Transverse colon (tissue), 3 donors: ENCODE data around the gene CHIA.
"Not testable (repeated sequence)": the region's sequence is repeated elsewhere in the genome, so short reads cannot be mapped to it uniquely, and the experiment has no call there.

ENCODE experiments used
- CTCF ChIP-seq, 5 experiments: fragments of 200-600 bp in 3 of 5; fragments of 450-650 bp in 2 of 5; sonication (generic) in 3 of 5; IDR thresholded peaks; 1 replicate in 2 of 5; 2 replicates in 3 of 5; pipeline ENCODE4 v1.5.1; 2016 to 2017; ENCODE audit warnings: antibody characterized with exemption in 5 of 5, inconsistent platforms in 3 of 5, mild to moderate bottlenecking in 2 of 5, moderate library complexity in 1 of 5
- EP300 ChIP-seq: sonication (generic); formaldehyde crosslinking; IDR thresholded peaks from one replicate; pipeline ENCODE4 v1.6.1; 2017; ENCODE audit warnings: antibody characterized with exemption, low read depth
- POLR2A ChIP-seq: fragments of 450-650 bp; IDR thresholded peaks from one replicate; pipeline ENCODE4 v1.6.1; 2016; ENCODE audit warnings: antibody characterized with exemption, mild to moderate bottlenecking, moderate library complexity

- not testable (repeated sequence) for TF ChIP-seq POLR2A; CTCF (IDR thresholded peaks at IDR 0.05); EP300
Measured at GRCh38 chr1:111360257-111360656, 69.6 kb downstream of the CHIA start.
